CD4-positive, alpha-beta T cell treated with Interleukin-4 for 4 hours (primary cell): Measurements from ENCODE around the gene RTN1.

Experiments used
- DNase-seq: peaks from one replicate; pipeline ENCODE4 v3.0.0-alpha.2; 2020

The RTN1 gene

DNA sequence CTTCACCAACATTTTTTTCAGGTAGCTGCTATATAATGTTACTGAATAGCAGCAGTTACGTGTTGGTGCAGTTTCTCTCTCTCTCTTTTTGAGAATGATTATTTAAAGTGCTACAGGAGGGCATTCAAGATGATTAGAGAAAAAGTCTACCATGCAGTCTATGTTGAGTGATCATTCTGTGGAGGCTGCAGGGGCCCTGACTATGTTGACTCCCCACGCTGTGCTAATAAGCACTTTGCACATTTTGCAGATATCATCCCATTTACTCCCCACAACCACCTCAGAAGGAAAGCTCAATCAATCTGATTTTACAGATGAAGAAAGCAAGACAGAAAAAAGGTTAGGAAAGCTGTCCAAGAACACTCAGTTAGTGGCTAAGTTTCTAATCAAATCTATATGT lies 87.8 kb downstream of the RTN1 start:
- DNase-seq = no peak

DNA sequence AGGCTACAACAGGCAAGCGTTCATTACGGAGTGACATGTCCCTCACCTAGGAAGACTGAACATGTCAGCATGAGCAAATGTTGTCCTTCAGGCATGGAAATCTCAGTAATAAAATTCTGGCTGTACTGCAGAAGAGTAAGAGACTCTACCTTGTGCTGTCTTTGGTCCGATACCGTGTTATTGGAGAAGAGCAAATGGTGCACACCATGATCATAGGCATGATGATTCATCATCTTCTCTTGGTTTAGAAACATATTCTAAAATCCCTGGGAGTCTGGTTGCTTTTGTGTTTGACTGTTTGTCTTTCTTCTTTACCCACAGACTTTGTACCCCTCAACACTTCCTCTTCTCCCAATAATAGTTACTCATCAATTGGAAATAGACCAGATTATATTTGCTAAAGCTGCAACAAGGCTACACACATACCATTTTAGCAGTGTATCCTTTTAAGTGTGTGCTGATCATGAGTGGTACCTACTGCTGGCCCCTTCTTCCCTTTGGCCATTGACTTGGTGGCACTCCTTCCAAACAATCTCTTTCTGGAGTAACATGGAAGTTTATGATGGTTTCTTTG lies 93.5 kb downstream of the RTN1 start:
- DNase-seq = no peak

DNA sequence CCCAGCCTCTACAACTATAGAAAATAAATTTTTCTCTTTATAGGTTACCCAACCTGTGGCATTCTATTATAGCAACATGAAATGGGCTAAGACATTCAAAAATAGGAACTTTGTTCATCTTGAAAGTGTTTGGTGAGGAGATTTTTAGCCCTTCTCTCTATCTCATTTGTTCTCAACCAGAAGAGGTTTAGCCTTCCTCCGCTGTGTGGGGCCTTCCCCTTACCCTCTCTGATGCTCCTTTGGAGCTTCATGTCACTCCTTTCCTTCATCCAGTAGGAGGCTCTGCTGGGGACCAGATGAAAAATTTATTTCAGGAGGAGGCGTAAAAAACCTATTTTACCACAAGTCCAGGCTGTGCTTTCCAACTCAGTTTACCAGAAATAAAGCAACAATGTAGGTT lies 94.1 kb downstream of the RTN1 start:
- DNase-seq = no peak

DNA sequence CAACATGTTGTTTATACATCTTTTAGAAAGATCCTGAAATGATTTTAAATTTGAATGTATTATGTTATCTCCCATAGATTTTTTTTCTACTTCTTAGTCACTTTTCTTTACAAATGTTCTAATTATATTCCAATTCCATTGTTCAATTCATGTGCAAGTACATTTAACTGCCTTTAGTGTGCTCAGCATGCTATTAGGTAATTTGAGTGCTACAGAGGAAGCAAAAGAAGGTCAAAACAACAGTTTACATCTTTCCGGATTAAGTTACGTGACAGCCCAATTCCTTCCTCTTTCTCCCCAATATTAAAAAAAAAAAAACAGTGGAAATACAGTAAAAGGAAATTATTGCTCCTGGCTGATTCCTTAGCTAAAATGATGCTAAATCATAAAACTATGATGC lies 98.3 kb downstream of the RTN1 start:
- DNase-seq = no peak

DNA sequence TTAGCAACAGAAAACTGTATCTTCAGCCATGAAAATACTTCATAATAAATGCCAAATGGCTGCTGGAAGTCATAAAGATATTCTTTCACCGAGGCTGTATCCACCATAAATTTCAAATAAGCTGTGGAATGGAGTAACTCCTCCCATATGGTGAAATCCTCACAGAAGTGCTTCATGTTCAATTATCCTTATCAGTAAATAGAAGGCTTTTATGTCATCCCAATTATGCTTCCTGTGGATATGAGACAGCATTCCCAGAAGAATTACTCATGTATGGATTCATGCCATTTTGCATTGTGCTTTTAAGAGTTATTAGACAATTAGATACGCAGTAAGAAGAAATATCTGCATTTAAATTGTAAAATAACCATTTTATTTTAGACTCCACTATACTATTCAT lies 99.0 kb downstream of the RTN1 start:
- DNase-seq = no peak

DNA sequence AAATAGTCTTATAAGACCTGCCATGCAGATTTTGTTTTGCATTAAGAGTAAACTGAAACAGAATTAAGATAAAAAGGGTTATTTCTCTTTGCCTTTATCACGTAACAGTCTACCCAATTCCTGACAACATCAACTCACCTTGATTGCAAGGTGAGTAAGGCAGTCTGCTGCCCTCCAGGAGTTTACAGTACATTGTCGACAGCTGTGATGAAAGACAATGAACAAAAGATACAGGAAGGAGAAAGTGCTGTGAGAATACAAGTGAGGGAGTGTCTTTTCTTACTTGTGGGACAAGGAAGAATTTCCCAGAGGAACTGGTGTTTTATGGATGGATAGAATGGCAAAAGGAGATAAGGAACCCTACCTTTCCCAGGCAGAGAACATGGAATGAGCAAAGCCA lies 101.0 kb downstream of the RTN1 start:
- no peak for DNase-seq

DNA sequence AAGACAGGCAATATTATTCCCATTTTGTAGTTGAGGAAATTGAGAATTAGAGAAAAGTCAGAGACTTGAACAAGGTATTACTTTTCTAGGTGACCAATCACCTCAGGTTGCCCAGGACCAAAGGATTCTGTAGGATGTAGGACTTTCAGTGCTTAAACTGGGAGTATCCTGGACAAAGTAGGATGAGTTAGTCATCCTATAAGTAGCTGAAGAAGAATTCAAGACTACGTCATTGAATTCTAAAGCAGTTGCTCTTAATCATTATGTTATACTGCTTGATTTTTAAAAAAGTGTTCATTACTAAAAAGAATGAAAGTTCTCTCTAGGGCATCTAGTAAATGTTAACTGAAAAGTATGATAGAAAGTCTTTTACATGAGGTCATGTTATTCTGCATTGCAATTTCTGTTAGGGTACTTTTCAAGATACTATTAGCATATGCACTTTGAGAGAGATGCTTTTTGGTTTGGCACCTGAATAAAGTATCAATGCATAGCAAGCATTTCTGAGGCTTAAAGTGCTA lies 101.7 kb downstream of the RTN1 start:
- DNase-seq = no peak

DNA sequence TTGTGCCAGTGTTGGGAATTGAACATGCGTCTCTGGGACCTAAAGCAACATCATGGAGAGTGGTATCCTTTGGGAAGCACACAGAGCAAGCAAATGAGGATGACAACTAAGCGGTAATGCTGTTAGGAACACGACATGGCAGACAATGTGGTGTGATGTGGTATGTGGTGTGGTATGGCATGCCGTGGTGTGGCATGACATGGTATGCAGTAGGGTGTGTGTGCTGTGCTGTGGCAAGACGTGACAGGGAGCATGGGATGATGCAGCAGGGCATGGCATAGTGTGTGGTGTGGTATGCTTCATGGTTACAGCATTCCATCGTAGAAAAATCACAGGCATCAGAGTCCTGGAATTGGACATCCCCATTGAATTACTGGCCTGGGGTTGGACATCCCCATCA lies 108.7 kb downstream of the RTN1 start:
- DNase-seq = no peak

DNA sequence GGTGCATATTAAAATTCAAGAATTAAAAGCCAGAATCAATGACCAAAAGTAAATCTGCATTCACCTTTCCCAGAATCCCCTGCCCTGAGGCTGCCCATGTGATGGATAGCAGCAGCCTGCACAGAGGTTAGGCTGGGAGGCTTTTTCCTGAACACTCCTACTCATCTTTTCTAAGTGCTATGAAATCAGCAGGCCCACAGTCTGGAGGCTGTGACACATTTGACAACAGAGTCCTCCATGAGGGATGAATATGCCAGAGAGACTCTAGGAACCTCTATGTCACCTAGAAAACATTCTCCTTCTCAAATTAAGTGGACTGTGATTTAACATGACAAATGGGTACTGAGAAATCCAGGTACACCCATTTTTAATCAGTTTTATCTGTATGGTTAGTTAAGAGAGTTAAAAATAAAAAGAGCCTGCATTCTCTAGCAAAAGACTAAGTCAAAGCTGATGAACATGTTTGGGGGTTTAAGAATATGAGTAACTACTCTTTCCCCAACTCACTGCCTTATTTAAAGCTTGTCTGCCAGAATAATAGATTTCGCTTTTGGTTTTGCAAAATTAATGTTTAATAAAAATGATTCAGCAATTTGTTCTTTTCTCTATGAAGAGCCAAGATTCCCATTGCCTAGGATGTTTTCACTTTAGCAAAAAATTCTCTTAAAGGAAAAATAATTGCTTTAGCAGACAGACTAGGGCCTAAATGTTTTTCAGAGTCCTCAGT lies 115.0 kb downstream of the RTN1 start:
- no peak for DNase-seq

DNA sequence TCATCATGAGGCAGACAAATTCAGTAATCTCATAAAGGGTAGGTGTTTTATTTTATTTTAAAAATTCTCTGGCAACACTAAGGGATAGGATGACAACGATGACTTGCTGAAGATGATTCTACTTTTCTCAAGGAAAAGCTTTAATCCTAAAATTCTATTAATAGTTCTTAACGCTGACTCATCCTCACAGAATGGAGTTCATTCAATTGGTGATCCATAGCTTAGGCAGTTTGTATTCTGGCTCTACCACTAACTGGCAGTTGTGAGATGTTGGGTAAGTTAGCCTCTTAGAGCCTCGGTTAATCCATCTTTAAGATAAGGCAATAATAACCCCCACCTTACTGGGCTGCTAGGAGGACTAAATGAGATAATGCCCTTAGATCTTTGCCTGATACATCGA lies 116.3 kb downstream of the RTN1 start:
- no peak for DNase-seq

DNA sequence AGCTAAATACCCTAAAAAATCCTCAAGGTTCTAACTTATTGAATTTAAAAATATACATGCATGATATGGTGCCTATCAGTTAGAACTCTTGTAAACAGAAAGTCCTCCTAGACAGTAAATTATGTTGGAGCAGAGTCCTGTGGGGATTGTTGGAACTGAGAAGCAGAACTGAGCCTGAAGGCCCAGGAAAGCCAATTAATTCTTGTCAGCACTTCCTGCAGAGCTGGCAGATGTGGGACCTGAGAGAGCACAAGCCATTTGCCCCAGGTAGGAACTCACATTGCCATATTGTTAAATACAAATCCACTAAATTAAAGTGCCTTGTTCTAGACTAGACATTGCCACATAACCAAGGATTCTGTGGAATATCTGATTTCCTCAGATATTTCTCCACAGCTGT lies 117.1 kb downstream of the RTN1 start:
- DNase-seq = no peak

DNA sequence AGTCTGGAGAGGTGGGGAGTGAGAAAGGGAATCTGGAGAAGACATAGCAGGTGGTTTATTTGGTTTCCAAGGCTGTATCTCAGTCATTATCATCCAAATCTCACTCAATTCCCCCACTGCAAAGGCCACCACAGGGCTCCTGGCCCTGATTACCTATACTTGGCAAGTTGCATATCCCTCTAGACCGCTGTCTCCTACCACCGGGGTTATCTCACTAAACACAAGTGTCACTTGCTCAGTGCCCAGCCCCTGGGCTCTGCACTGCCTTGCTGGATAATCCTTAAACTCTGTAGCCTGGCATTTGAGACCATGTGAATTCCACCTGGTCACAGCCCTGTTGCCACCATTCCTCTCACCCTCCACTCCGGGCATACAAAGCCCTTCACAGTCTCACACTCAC lies 119.0 kb downstream of the RTN1 start:
- no peak for DNase-seq

DNA sequence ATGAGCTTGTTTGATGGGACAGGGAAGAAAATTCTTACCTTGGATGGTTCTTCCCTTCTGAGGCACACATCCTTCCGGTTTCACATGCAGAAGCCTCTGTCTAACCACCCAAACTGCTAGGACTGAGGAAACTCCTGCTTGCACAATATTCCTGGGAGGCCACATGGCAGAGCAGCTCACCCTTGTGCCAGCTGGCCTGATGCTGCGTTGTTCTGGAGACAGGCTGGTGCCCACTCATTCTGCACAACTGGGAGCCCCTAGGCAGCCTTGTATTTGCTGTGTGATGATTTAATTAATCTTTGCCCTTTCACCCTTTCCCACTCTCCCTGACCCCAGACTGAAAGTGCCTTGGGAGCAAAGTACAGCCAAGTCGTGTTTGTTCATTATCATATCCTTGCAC lies 130.8 kb downstream of the RTN1 start:
- no peak for DNase-seq

DNA sequence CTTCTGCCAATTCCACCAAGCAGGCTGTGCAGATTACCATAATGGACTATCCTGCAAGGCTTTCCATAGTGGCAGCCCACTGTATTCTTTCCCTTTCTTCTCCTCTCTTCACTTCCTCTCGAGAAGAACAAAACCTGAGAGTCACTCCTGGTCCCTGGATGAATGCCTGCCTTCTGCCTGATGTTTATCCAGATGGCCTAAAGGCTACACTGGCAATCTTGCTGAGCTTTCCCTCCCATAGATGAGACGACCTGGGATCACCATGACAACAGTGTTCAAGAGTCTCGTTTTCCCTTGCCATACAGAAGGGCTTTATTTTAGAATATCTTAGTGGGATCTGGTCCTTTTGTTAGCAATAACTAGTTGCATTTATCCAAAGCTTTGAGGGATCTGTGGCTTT lies 142.3 kb downstream of the RTN1 start:
- no peak for DNase-seq

DNA sequence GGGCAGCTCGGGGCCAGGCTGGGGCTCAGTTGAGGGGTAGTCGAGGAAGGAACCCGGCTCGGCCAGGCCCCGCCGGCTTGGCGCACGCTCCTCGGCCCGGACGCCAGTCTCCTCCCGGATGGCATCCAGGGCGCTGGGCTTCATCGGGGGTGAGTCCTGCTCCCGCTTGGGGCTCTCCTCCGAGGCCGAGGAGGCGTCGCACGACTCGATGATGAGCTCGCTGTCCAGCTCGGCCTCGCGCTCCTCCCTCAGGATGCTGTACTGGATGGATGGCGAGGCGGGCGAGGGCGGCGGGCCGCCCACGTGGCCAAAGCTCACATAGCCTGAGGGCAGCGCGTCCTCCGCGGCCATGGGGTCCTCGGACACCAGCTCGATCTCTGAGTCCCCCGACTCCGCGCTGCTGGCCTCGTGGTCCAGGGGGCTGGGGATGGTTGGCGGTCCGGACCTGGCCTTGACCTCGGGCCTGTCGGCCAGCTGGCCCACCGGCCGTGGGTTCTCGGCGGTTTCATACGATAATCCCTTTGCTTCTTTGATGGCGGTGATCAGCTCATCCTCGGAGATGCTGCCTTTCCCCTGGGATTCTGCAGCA lies 143.4 kb downstream of the RTN1 start:
- no peak for DNase-seq

DNA sequence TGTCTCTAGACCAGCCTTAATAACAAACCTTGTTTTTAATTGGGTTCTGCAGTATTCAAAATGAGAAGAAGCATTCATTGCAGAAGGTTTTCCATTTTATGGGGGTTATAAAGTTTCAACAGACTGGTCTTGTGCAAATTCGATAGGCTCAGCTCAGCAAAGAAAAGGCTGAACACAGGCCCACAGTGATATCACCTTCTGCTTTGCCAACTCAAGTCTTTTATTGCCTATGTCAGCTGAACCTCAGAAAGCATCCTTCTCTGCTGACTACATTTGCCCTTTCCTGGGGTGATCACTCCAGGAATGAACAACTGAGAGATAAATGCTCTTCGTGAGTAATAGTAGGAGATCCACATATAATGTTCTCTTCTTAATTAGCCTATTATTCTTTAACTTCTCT lies 159.5 kb downstream of the RTN1 start:
- DNase-seq = no peak

DNA sequence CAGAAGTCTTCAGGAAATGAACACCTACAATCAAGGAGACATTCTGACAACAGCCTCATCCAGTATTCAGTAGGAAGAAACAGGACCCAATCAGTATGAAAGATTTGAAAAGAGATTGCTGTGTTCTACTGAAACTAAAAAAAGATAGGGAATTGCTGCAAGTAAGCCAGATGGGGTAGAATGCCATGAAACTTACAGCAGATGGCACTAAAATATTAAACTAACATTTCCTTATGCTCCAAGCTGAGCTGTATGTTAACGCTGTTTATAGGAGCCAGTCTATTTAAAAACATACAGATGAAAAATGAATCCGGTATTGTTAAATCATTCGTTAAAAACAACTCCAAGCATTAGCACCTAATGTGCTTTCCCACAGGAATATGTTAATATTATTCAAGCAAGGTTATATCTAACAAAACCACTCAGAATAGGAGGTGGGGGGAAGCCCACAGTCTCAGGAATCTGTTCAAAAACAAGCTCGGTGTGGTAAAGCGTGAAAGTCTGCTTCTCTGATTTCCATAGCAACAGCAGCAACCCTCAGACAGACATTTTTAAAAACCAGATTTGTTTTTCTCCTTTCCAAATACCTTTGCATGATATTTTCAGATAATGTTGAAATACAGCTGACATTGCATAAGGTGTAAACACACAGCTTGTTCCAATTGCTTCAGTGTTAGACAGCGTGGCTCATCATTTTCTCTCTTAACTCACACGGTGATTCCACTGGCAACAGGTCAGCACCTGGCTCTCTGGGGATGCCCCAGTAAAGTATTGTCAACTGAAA lies 162.6 kb downstream of the RTN1 start:
- no peak for DNase-seq

DNA sequence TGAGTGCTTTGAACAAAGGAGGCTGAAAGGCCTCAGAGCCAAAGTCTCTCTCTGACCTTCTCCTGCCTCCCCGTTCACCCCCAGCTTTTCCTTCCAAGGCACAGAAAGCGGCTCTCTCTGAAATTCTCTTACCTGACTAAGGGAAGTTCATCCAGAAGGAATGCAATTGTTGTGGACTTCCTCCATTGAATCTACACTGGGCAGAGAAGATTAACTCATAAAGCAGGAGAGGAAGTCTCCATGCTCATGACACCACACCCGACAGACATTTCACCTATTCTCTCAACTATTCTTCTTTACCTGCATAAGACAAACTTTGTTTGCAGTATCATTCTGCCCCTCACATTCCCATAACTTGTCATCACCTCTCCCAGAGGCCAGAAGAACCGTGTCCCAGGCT lies 164.7 kb downstream of the RTN1 start:
- no peak for DNase-seq

DNA sequence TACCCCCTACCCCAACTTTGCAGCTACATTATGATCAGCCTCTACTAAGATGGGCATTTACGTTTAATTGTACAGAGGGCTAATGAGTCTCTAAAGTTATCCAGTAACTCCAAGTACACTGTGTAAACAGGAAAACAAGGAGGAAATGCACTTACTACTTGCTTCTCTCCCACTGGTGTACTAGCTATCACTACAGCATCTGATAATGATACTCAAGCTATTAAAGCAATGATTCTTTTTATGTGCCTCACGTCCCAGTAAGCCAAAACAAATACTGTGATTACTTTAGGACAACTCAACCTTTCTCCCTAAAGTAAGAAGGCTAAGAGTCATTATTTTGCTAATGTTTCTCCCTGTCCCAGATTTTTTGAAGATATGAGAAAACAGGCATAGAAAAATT lies 165.3 kb downstream of the RTN1 start:
- no peak for DNase-seq

DNA sequence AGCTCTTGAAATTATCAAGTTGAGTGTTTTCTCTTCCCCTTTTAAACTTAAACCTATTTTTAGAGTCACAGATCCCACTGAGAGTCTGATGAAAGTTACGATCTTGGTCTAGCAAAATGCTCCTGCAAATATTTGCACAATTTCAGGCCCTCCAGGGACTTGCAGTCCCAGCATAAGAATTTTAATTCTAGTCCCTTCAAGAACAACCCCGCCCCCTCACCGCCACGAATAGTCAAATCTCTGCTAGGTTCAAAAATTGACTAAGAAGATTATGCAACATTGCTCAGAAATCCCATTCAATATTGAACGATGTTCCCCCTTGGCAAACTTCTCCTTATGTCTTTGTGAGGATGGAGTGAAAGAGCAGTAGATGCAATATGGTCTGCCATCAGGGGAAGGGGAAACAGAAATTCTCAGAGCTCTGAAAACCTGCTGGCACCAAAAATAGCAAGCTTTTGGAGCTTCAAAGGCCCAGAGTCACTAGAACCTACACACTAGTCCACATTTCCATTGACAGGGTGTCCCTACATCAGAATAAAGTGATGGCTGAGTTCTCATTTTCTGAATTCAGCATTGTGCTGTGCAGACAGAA lies 166.4 kb downstream of the RTN1 start:
- no peak for DNase-seq

DNA sequence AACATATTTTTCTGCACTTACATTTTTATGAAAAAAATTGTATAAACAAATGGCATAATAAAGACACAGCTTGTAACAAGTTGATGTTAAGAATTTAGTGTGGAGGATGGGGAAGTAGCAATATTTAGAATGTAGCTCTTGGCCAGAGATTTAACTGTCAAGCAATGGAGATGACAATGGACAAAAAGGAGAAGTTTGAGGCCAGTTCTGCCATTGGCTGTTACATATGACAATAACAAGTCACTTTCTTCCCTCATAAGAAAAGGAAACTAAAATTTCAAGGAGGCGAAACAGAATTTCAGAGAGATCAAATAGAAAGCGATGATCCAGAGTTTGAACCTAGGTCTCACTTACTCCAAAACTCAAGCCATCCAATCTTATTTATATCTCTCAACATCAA lies 171.1 kb downstream of the RTN1 start:
- no peak for DNase-seq

DNA sequence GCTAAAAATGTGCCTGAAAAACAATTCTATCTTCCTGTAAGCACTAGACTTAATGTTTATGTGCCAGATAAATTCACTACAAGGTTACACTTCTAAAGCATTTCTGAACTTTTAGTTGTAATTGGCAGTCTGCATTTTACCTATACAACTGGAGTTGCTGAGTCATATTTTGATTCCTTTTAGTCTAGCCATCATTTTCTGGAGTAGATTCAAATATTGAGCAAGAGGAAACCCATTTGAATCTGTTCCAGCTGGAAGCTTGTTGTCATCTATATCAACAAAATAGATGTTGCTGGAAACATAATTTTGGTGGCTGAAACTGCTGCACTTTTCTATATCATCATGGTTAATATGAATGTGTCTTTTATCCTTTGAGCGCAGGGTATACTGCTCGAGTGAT lies 171.8 kb downstream of the RTN1 start:
- no peak for DNase-seq

DNA sequence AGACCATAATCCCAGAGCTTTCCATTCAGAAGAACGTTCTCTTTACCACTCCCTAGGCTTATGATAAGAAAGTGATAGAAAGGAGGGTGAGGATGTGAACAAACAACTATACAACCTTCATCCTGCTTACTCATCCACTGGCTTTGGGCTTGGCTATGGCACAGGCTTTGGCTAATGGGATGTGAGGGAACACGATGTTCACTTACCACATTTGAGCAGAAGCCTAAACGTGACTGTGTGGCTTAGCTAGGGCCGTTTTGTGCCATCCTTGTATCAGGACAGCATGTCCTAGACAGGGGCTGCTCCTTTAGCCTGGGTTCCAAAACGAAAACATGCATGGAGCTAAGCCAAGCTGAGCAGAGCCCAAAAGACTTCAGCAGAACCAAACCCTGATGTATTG lies 175.4 kb downstream of the RTN1 start:
- DNase-seq = no peak
